ENCODE measurements around the gene VAV3. TPM values are rescaled to one million over a fixed set of nuclear protein-coding genes. Genes with fewer than 3 reads are reported as not detected.

The VAV3 gene
- total RNA-seq, 1 experiment from 2014 or later, result 10.0 TPM

DNA sequence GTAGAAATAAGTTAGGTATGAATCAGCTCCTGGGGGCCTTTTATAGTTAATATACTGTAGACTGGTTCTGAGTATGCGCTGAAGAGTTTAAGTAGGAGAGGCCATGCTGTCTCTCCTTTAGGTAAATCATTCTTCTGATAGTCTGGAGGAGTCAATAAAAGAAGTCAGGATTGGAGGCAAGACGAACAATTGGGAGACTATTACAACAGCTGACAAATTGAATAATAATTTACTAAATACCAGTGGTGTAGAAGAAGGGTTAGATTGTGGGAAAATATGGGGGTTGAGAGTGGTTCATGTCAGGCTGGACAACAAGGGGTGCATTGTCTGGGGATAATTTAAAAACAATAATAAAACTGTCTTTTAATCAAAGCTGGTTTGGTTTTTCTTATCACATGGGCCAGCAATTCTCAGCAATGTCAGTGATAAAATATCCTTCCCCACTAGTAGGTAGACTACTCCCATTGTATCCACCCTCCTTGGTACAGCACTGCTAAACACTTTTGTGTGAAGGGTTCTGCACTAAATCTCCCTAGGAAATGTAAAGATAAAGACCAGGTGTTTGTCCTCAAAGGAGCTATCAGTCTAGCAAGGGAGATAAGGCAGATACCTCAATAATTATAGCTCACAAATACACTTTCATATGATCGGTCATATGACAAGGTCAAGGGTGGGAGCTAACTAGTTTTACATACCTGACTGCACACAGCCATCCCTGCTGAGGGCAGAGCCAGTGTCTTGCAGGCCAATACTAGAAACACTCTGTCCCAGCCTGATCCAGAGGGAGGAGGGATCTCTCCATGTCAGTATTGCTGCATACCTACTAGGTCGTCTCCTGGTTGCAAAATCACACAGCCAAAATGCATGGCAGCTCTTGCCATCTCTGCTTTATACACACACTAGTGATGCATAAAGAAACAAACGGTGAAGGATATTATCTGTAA, 299.7 kb downstream of the VAV3 start:
- no peak for DNase-seq (ENCODE audit: low spot score)
- ChIA-PET CTCF (no interaction called here), POLR2A (interaction anchor here (0.8 kb wide), 1 partner anchor 9 kb away, joined by 3 read pairs; no protein-coding TSS in a partner anchor)
- H3K9me3 Mint-ChIP-seq, result no peaks in the 10 kb centered on the region
- no peak overlapping the region for H3K4me3 Mint-ChIP-seq
- H3K27ac Mint-ChIP-seq, result no peak overlapping the region
- TF ChIP-seq ESRRA (CRISPR knock-in tag; IDR thresholded peaks at IDR 0.05; ENCODE audit: borderline replicate concordance), result no peak
- TF ChIP-seq, protein P1, sequence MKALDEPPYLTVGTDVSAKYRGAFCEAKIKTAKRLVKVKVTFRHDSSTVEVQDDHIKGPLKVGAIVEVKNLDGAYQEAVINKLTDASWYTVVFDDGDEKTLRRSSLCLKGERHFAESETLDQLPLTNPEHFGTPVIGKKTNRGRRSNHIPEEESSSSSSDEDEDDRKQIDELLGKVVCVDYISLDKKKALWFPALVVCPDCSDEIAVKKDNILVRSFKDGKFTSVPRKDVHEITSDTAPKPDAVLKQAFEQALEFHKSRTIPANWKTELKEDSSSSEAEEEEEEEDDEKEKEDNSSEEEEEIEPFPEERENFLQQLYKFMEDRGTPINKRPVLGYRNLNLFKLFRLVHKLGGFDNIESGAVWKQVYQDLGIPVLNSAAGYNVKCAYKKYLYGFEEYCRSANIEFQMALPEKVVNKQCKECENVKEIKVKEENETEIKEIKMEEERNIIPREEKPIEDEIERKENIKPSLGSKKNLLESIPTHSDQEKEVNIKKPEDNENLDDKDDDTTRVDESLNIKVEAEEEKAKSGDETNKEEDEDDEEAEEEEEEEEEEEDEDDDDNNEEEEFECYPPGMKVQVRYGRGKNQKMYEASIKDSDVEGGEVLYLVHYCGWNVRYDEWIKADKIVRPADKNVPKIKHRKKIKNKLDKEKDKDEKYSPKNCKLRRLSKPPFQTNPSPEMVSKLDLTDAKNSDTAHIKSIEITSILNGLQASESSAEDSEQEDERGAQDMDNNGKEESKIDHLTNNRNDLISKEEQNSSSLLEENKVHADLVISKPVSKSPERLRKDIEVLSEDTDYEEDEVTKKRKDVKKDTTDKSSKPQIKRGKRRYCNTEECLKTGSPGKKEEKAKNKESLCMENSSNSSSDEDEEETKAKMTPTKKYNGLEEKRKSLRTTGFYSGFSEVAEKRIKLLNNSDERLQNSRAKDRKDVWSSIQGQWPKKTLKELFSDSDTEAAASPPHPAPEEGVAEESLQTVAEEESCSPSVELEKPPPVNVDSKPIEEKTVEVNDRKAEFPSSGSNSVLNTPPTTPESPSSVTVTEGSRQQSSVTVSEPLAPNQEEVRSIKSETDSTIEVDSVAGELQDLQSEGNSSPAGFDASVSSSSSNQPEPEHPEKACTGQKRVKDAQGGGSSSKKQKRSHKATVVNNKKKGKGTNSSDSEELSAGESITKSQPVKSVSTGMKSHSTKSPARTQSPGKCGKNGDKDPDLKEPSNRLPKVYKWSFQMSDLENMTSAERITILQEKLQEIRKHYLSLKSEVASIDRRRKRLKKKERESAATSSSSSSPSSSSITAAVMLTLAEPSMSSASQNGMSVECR (CRISPR knock-in tag; IDR thresholded peaks at IDR 0.05; ENCODE audit: borderline replicate concordance), result no peak
- TF ChIP-seq ZBTB21 (CRISPR knock-in tag; IDR thresholded peaks at IDR 0.05; ENCODE audit: borderline replicate concordance), result no peak
- no peak for TF ChIP-seq ZNF232 (CRISPR knock-in tag; IDR thresholded peaks at IDR 0.05)
- no peak for TF ChIP-seq NFATC4 (CRISPR knock-in tag; IDR thresholded peaks at IDR 0.05)
- TF ChIP-seq FOXP1 (CRISPR knock-in tag; IDR thresholded peaks at IDR 0.05; ENCODE audit: borderline replicate concordance), result no peak
- no peak for TF ChIP-seq FOXP4 (CRISPR knock-in tag; IDR thresholded peaks at IDR 0.05)
- no peak for TF ChIP-seq E2F1 (CRISPR knock-in tag; IDR thresholded peaks at IDR 0.05)
- no peaks in the 10 kb centered on the region for H3K36me3 Mint-ChIP-seq
- no peaks in the 10 kb centered on the region for H3K27me3 Mint-ChIP-seq (ENCODE audit: low read depth)
- no peak for ATAC-seq
- H3K4me1 Mint-ChIP-seq, result no peaks in the 10 kb centered on the region

DNA sequence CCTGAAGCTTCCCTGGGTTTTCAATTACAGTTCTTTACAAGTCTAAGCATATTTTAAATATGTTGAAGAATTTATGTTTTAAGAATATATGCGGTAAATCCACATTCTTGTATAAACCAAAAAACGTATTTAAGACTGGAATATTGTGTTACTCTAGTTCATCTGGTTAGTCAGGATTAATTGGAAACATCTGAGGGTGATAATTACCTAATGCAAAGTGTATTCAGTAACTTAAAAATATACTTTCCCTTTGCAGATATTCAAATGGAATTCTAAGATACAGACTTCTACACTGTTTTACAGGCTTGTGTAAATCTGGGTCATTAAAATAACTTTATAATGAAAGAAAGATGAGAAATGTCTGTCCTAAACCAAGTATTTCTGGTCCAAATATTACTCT, 302.0 kb downstream of the VAV3 start:
- H3K4me1 Mint-ChIP-seq, result no peaks in the 10 kb centered on the region
- ATAC-seq, result no peak

More for the DNA sequence above, 302.0 kb downstream of the VAV3 start:
- Mint-ChIP-seq H3K27me3 (ENCODE audit: low read depth) (no peaks in the 10 kb centered on the region), H3K36me3 (no peaks in the 10 kb centered on the region), H3K4me3 (no peak overlapping the region), H3K9me3 (no peaks in the 10 kb centered on the region), H3K27ac (no peak overlapping the region)
- POLR2A ChIA-PET, result no interaction called here
- DNase-seq (ENCODE audit: low spot score), result no peak
- CTCF ChIA-PET, result no interaction called here
- TF ChIP-seq GTF2I (CRISPR knock-in tag; conservative IDR thresholded peaks at IDR 0.05) (no peak), PRDM15 (CRISPR knock-in tag; IDR thresholded peaks at IDR 0.05) (no peak), SMAD4 (CRISPR knock-in tag; IDR thresholded peaks at IDR 0.05) (no peak), CREM (CRISPR knock-in tag; IDR thresholded peaks at IDR 0.05) (no peak), CREB1 (CRISPR knock-in tag; IDR thresholded peaks at IDR 0.05) (no peak), E2F5 (CRISPR knock-in tag; IDR thresholded peaks at IDR 0.05) (no peak)
- TF ChIP-seq, protein P2, sequence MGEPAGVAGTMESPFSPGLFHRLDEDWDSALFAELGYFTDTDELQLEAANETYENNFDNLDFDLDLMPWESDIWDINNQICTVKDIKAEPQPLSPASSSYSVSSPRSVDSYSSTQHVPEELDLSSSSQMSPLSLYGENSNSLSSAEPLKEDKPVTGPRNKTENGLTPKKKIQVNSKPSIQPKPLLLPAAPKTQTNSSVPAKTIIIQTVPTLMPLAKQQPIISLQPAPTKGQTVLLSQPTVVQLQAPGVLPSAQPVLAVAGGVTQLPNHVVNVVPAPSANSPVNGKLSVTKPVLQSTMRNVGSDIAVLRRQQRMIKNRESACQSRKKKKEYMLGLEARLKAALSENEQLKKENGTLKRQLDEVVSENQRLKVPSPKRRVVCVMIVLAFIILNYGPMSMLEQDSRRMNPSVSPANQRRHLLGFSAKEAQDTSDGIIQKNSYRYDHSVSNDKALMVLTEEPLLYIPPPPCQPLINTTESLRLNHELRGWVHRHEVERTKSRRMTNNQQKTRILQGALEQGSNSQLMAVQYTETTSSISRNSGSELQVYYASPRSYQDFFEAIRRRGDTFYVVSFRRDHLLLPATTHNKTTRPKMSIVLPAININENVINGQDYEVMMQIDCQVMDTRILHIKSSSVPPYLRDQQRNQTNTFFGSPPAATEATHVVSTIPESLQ (CRISPR knock-in tag; IDR thresholded peaks at IDR 0.05), result no peak

All from WTC11 (cell line).